Panc1 (cell line): ENCODE results near the gene TCP11L2.

Experiments used
- POLR2AphosphoS5 ChIP-seq: IDR thresholded peaks from 2 replicates; pipeline ENCODE4 v1.6.1; 2012; ENCODE audit warnings: mild to moderate bottlenecking, low read depth, low read length, moderate library complexity
- REST ChIP-seq, 2 experiments: IDR thresholded peaks; 2 replicates each; pipeline ENCODE4 v1.6.1; 2011 to 2012; ENCODE audit warnings: low read depth in 2 of 2, control low read depth in 1 of 2, low read length in 1 of 2, mild to moderate bottlenecking in 1 of 2, moderate library complexity in 1 of 2; ENCODE audit not compliant: insufficient read depth in 1 of 2
- TF ChIP-seq, protein P1 (sequence below): fragments of 450-650 bp; IDR thresholded peaks from 2 replicates; pipeline ENCODE4 v1.5.1; 2017; ENCODE audit warnings: mild to moderate bottlenecking

DNA sequence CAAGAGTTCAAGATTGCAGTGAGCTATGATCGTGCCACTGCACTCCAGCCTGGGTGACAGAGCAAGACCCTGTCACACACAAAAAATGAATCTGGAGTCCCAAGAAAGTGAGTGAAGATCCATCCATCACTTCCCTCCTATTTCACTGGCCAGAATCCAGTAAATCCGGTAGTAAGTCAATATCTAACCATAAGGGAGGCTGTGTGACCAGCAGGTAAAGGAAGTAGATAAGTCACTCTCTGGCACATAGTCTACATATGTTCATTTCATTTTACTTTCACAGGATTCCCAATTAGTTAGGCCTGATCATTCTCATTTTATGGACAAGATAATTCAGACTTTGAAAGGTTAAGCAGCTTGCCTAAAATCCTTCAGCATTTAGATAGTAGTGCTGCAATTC lies 11.9 kb upstream of the TCP11L2 start:
- TF ChIP-seq, protein P1, sequence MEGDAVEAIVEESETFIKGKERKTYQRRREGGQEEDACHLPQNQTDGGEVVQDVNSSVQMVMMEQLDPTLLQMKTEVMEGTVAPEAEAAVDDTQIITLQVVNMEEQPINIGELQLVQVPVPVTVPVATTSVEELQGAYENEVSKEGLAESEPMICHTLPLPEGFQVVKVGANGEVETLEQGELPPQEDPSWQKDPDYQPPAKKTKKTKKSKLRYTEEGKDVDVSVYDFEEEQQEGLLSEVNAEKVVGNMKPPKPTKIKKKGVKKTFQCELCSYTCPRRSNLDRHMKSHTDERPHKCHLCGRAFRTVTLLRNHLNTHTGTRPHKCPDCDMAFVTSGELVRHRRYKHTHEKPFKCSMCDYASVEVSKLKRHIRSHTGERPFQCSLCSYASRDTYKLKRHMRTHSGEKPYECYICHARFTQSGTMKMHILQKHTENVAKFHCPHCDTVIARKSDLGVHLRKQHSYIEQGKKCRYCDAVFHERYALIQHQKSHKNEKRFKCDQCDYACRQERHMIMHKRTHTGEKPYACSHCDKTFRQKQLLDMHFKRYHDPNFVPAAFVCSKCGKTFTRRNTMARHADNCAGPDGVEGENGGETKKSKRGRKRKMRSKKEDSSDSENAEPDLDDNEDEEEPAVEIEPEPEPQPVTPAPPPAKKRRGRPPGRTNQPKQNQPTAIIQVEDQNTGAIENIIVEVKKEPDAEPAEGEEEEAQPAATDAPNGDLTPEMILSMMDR, result no peak
- TF ChIP-seq REST (IDR thresholded peaks at IDR 0.05; ENCODE audit: insufficient read depth in 1 of 2, low read depth in 2 of 2, low read length in 1 of 2) (no peak), POLR2AphosphoS5 (no peak)
